K562 (cell line): ENCODE measurements around the gene ZNF689. TPM values are rescaled to one million over a fixed set of nuclear protein-coding genes. Genes with fewer than 3 reads are reported as not detected.

Experiments
- ATAC-seq: fragments of 200-7000 bp; cut with Tn5 transposase; 3 replicates; pipeline ENCODE4 v1.9.1; 2020; ENCODE audit warnings: moderate library complexity
- BruUV-seq: library from RNA; stranded (reverse); fragments of 400-500 nt; replicated peaks from 2 replicates; lab custom pipeline; 2021; lab: Mats Ljungman, UMichigan
- CTCF ChIA-PET: fragments of 300-600 bp; formaldehyde crosslinking; extraction: SDS; loops from one replicate; lab custom pipeline; 2021; ENCODE audit warnings: low intra/inter-chr PET ratio; lab: Yijun Ruan, JAX
- POLR2A ChIA-PET: fragments of 300-600, 350-650 bp; sonication (Branson Sonifier 250); formaldehyde crosslinking; extraction: SDS; loops from one replicate; lab custom pipeline; 2021; ENCODE audit warnings: antibody characterized with exemption, inconsistent platforms; lab: Yijun Ruan, JAX
- DNase-seq, 4 experiments: peaks; one replicate each; pipeline versions ENCODE4 v3.0.0 to v3.0.0-alpha.2; 2011 to 2018; ENCODE audit warnings: low spot score in 3 of 4, mixed read lengths in 3 of 4; ENCODE audit errors: extremely low read depth in 1 of 4
- FAIRE-seq: peaks from 2 replicates; lab custom pipeline; 2011; peaks lifted over from hg19 to GRCh38; lab: Jason Lieb, UNC
- H2AFZ ChIP-seq: 2 replicates; pipeline ENCODE4 v1.6.0; 2011; ENCODE audit warnings: low read depth, low read length, control low read depth, inconsistent platforms
- H3K27ac ChIP-seq: fragments of 200-600 bp; 3 replicates; pipeline ENCODE4 v1.8.0; 2011; ENCODE audit warnings: low read depth, mild to moderate bottlenecking, control low read depth, inconsistent platforms, low read length, moderate library complexity, mixed read lengths; ENCODE audit errors: extremely low read depth
- H3K27me3 ChIP-seq, 2 experiments: fragments of 300-600 bp in 1 of 2; 2 replicates in 1 of 2; 3 replicates in 1 of 2; pipeline versions ENCODE4 v1.6.0 to v1.8.0; 2011; ENCODE audit warnings: inconsistent platforms in 2 of 2, low read length in 2 of 2, mild to moderate bottlenecking in 1 of 2, mixed read lengths in 1 of 2, moderate library complexity in 1 of 2; ENCODE audit not compliant: control insufficient read depth in 2 of 2, insufficient read depth in 2 of 2
- H3K36me3 ChIP-seq: fragments of 300-600 bp; 3 replicates; pipeline ENCODE4 v1.8.0; 2011; ENCODE audit warnings: mild to moderate bottlenecking, low read length, inconsistent platforms; ENCODE audit not compliant: control insufficient read depth, insufficient read depth
- H3K4me1 ChIP-seq, 2 experiments: fragments of 200-600 bp in 1 of 2; replicated peaks in 1 of 2; 2 replicates in 1 of 2; 3 replicates in 1 of 2; pipeline versions ENCODE4 v1.5.1 to v1.8.0; 2011; ENCODE audit warnings: inconsistent platforms in 2 of 2, low read length in 2 of 2, mild to moderate bottlenecking in 1 of 2, mixed read lengths in 1 of 2, moderate library complexity in 1 of 2; ENCODE audit not compliant: control insufficient read depth in 2 of 2, insufficient read depth in 2 of 2
- H3K4me2 ChIP-seq: 2 replicates; pipeline ENCODE4 v1.6.1; 2011; ENCODE audit warnings: low read length, control low read depth, inconsistent platforms, mixed read lengths; ENCODE audit not compliant: insufficient read depth
- H3K4me3 ChIP-seq: fragments of 200-600 bp; sonication (generic), shearing (Covaris generic); 2 replicates; pipeline ENCODE4 v1.5.1; 2016; ENCODE audit warnings: control low read depth, inconsistent platforms
- H3K79me2 ChIP-seq: fragments of 200-600 bp; 3 replicates; pipeline ENCODE4 v1.8.0; 2011; ENCODE audit warnings: low read length, inconsistent platforms; ENCODE audit not compliant: control insufficient read depth, insufficient read depth
- H3K9ac ChIP-seq, 2 experiments: 2 replicates each; pipeline versions ENCODE4 v1.6.0 to v1.6.1; 2011; ENCODE audit warnings: low read depth in 2 of 2, low read length in 2 of 2, control low read depth in 1 of 2, inconsistent platforms in 1 of 2, mild to moderate bottlenecking in 1 of 2, mixed read lengths in 1 of 2; ENCODE audit not compliant: insufficient read depth in 1 of 2
- H3K9me1 ChIP-seq: one replicate; pipeline ENCODE4 v1.6.0; 2011; ENCODE audit warnings: inconsistent platforms, mild to moderate bottlenecking, low read length, moderate library complexity; ENCODE audit not compliant: control insufficient read depth, insufficient read depth
- H3K9me3 ChIP-seq: replicated peaks from 2 replicates; pipeline ENCODE4 v1.5.1; 2011; ENCODE audit warnings: low read depth, low read length, inconsistent platforms; ENCODE audit not compliant: control insufficient read depth, insufficient read depth
- H4K20me1 ChIP-seq: replicated peaks from 2 replicates; pipeline ENCODE4 v1.6.1; 2011; ENCODE audit warnings: low read length, inconsistent platforms, mixed read lengths; ENCODE audit not compliant: control insufficient read depth, insufficient read depth
- DACH1 ChIP-seq: fragments of 450-650 bp; IDR thresholded peaks from 2 replicates; pipeline ENCODE4 v1.6.1; 2018; ENCODE audit not compliant: partially characterized antibody
- EZH2 ChIP-seq: IDR thresholded peaks from 2 replicates; pipeline ENCODE4 v1.6.1; 2012; ENCODE audit warnings: low read depth, mild to moderate bottlenecking, inconsistent platforms, low read length, borderline replicate concordance
- HMG20B ChIP-seq: fragments of 250-450 bp; sonication (Bioruptor Pico); IDR thresholded peaks from 2 replicates; pipeline ENCODE4 v1.5.0; 2021; ENCODE audit warnings: mild to moderate bottlenecking
- KLF13 ChIP-seq: fragments of 450-650 bp; IDR thresholded peaks from 2 replicates; pipeline ENCODE4 v1.6.1; 2016; ENCODE audit warnings: missing genetic modification characterization, low read depth, mild to moderate bottlenecking, missing compliant biosample characterization, moderate library complexity, borderline replicate concordance
- MEF2D ChIP-seq: conservative IDR thresholded peaks from 2 replicates; pipeline ENCODE4 v1.6.1; 2016; ENCODE audit warnings: low read depth, missing genetic modification characterization, missing compliant biosample characterization
- NCOA2 ChIP-seq, 2 experiments: fragments of 450-650 bp; IDR thresholded peaks; 2 replicates each; pipeline ENCODE4 v1.6.1; 2018; ENCODE audit warnings: mild to moderate bottlenecking in 2 of 2, moderate library complexity in 1 of 2; ENCODE audit not compliant: partially characterized antibody in 2 of 2
- PCBP1 ChIP-seq: fragments of 200-400 bp; formaldehyde crosslinking; IDR thresholded peaks from 2 replicates; pipeline ENCODE4 v1.6.1; 2018; ENCODE audit warnings: mild to moderate bottlenecking, low read depth, low read length; ENCODE audit not compliant: poor library complexity, severe bottlenecking
- PTTG1 ChIP-seq: fragments of 450-650 bp; IDR thresholded peaks from 2 replicates; pipeline ENCODE4 v1.6.1; 2016; ENCODE audit warnings: low read depth, mild to moderate bottlenecking, missing genetic modification characterization, missing compliant biosample characterization
- RBM17 ChIP-seq: fragments of 200-400 bp; formaldehyde crosslinking; IDR thresholded peaks from 2 replicates; pipeline ENCODE4 v1.6.1; 2017; ENCODE audit warnings: low read depth, mild to moderate bottlenecking, low read length, borderline replicate concordance
- TFAP4 ChIP-seq: sonication (generic); formaldehyde crosslinking; IDR thresholded peaks from 2 replicates; pipeline ENCODE4 v1.8.0; 2022; ENCODE audit warnings: missing genetic modification reagents, mild to moderate bottlenecking, moderate library complexity, borderline replicate concordance
- ZNF224 ChIP-seq: sonication (generic); formaldehyde crosslinking; IDR thresholded peaks from 2 replicates; pipeline ENCODE4 v1.8.0; 2022; ENCODE audit warnings: mild to moderate bottlenecking, missing genetic modification reagents
- ZNF444 ChIP-seq: fragments of 250-450 bp; sonication (Bioruptor Pico); IDR thresholded peaks from 2 replicates; pipeline ENCODE4 v1.4.0; 2020; ENCODE audit warnings: mild to moderate bottlenecking, moderate library complexity
- ZNF695 ChIP-seq: fragments of 450-650 bp; formaldehyde crosslinking; IDR thresholded peaks from 2 replicates; pipeline ENCODE4 v1.4.0; 2020; ENCODE audit warnings: mild to moderate bottlenecking, moderate library complexity
- ZNF77 ChIP-seq: fragments of 250-450 bp; sonication (Bioruptor Pico); IDR thresholded peaks from 2 replicates; pipeline ENCODE4 v1.5.0; 2020
- ZNF830 ChIP-seq: fragments of 250-450 bp; sonication (Bioruptor Pico); IDR thresholded peaks from 2 replicates; pipeline ENCODE4 v1.5.0; 2021; ENCODE audit warnings: mild to moderate bottlenecking
- WGBS: fragments of 100-300 bp; shearing (Covaris generic); methylation state at CpG from one replicate; pipeline ENCODE4 v1.1.6; 2016; ENCODE audit warnings: low coverage, mixed read lengths; ENCODE audit not compliant: insufficient coverage; ENCODE audit errors: missing lambda C conversion rate; 5-methylcytosine and 5-hydroxymethylcytosine counted together
- in situ Hi-C: fragments of 300-500 bp; cut with MboI; formaldehyde crosslinking; loops from 4 replicates; pipeline ENCODE4 v1.15.0; 2018; ENCODE audit warnings: inconsistent platforms, mixed read lengths
- intact Hi-C: fragments of 100-400 bp; cut with micrococcal nuclease; formaldehyde crosslinking; loops from 2 replicates; pipeline ENCODE4 v1.14.2; 2022
- polyA plus RNA-seq, 8 experiments: library from polyadenylated mRNA; depleted of rRNA in 4 of 8; stranded (reverse) in 5 of 8; unstranded in 3 of 8; fragments of >200 nt; fragmentation: Nextera tagmentation in 2 of 8; fragmentation: Illumina TruSeq in 1 of 8; extraction: Ambion mirVana in 2 of 8; extraction: Trizol in 1 of 8; gene quantifications; 2 replicates each; pipeline versions ENCODE4 v1.2.1 to v1.2.3, GENCODE V29; 2011 to 2014; ENCODE audit warnings: inconsistent platforms in 1 of 8, missing spikeins in 1 of 8
- total RNA-seq, 7 experiments: library from RNA; depleted of rRNA in 6 of 7; stranded (reverse); fragments of >200 nt in 6 of 7; fragmentation: Illumina TruSeq in 2 of 7; extraction: Trizol in 2 of 7; gene quantifications; 2 replicates each; pipeline versions ENCODE4 v1.2.1 to v1.2.3, GENCODE V29; 2011 to 2021; ENCODE audit warnings: low replicate concordance in 1 of 7
- TF ChIP-seq, protein P1 (sequence below): fragments of 450-650 bp; formaldehyde crosslinking; conservative IDR thresholded peaks from 2 replicates; pipeline ENCODE4 v1.4.0; 2022; ENCODE audit warnings: mild to moderate bottlenecking, missing genetic modification characterization
- TF ChIP-seq, protein P2 (sequence below): sonication (generic); formaldehyde crosslinking; IDR thresholded peaks from 2 replicates; pipeline ENCODE4 v1.4.0; 2020; ENCODE audit warnings: mild to moderate bottlenecking, missing genetic modification reagents

The ZNF689 gene
- total and polyA plus RNA-seq, 9 of the 15 experiments (the other 6 are each of a cell fraction or from before 2014, with no cell fraction given) = 5.4 to 15.4 (median 10.8) TPM

GRCh38 chr16:30657866-30658730 lies 47.9 kb upstream of the ZNF689 start, which contains the start of gene FBRS:
FBRS (plus strand) TSS chr16:30658431; CDS start chr16:30659519, 1,088 bp downstream.
- H3K4me1 ChIP-seq = peaks cover 20 to 52% of the 10 kb centered on the region in 2 experiments; a peak in 4 of 5 replicates
- H3K36me3 ChIP-seq = peaks cover 71% of the 10 kb centered on the region
- H2AFZ ChIP-seq = peak within 1 kb of the TSS; percentile 95
- H3K9me3 ChIP-seq = no peaks in the 10 kb centered on the region
- DNase-seq (peak; percentile 93 to 100 (median 96)), FAIRE-seq (peak; percentile 100), ATAC-seq (peak; percentile 88)
- ChIA-PET CTCF (interaction anchor here (1.0 to 1.8 kb wide), 2 partner anchors 229 to 263 kb away, joined by 5 to 10 read pairs; partner anchors contain the start of gene DCTPP1), POLR2A (interaction anchor here (0.6 to 2.0 kb wide), 18 partner anchors 8 to 571 kb away, joined by 3 to 9 read pairs (median 3); partner anchors contain the start of genes DCTPP1, PRR14, TBC1D10B and ZNF689)
- under 1% methylated on average over 48 of the region's 86 CpGs for WGBS
- intact Hi-C loops = loop anchor here (1.0 to 10.0 kb wide), 6 partner anchors 41 to 593 kb away; partner anchors contain the start of genes ALDOA, DCTPP1, FBXL19 and SRCAP
- peaks cover 39% of the 10 kb centered on the region for H3K79me2 ChIP-seq
- H4K20me1 ChIP-seq = no peaks in the 10 kb centered on the region
- in situ Hi-C loops = no loop called here
- H3K4me2 ChIP-seq = peak within 1 kb of the TSS; percentile 96
- BruUV-seq = no TSS peak
- H3K27me3 ChIP-seq = no peaks in the 10 kb centered on the region
- peaks cover 4% of the 10 kb centered on the region for H3K9me1 ChIP-seq
- peak within 1 kb of the TSS; percentile 99 for H3K27ac ChIP-seq
- H3K4me3 ChIP-seq = peak within 1 kb of the TSS; percentile 90
- H3K9ac ChIP-seq = peak within 1 kb of the TSS; percentile 97
- TF ChIP-seq, protein P1, sequence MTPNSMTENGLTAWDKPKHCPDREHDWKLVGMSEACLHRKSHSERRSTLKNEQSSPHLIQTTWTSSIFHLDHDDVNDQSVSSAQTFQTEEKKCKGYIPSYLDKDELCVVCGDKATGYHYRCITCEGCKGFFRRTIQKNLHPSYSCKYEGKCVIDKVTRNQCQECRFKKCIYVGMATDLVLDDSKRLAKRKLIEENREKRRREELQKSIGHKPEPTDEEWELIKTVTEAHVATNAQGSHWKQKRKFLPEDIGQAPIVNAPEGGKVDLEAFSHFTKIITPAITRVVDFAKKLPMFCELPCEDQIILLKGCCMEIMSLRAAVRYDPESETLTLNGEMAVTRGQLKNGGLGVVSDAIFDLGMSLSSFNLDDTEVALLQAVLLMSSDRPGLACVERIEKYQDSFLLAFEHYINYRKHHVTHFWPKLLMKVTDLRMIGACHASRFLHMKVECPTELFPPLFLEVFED (CRISPR knock-in tag) = peak; percentile 83; the same call in 1 of the 2 replicates
- TF ChIP-seq ZNF695 (CRISPR knock-in tag) (no peak), EZH2 (no peak), ZNF224 (no peak), PTTG1 (tag) (no peak), ZNF830 (0 out of 2 replicates have a peak, but pooled peaks have one; percentile 60), DACH1 (no peak), RBM17 (no peak), NCOA2 (IDR thresholded peaks at IDR 0.05; ENCODE audit: partially characterized antibody in 2 of 2) (no peak), MEF2D (tag) (0 out of 2 replicates have a peak, but pooled peaks have one; percentile 27), PCBP1 (no peak), KLF13 (peak; percentile 74; the same call in 1 of the 2 replicates), ZNF444 (CRISPR knock-in tag) (no peak), TFAP4 (peak; percentile 66), ZNF77 (CRISPR knock-in tag) (no peak), HMG20B (no peak)
- TF ChIP-seq, protein P2, sequence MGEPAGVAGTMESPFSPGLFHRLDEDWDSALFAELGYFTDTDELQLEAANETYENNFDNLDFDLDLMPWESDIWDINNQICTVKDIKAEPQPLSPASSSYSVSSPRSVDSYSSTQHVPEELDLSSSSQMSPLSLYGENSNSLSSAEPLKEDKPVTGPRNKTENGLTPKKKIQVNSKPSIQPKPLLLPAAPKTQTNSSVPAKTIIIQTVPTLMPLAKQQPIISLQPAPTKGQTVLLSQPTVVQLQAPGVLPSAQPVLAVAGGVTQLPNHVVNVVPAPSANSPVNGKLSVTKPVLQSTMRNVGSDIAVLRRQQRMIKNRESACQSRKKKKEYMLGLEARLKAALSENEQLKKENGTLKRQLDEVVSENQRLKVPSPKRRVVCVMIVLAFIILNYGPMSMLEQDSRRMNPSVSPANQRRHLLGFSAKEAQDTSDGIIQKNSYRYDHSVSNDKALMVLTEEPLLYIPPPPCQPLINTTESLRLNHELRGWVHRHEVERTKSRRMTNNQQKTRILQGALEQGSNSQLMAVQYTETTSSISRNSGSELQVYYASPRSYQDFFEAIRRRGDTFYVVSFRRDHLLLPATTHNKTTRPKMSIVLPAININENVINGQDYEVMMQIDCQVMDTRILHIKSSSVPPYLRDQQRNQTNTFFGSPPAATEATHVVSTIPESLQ (CRISPR knock-in tag) = no peak
